ENCODE results near the gene SEPTIN12. TPM values are rescaled to one million over a fixed set of nuclear protein-coding genes. Genes with fewer than 3 reads are reported as not detected.

The SEPTIN12 gene
- total RNA-seq (2014; rRNA removed; shearing (Covaris generic); ENCODE audit: low replicate concordance), result 0.78 TPM in 1 of 2 replicates, not detected in the other

GRCh38 chr16:4787627-4788482, at the start of gene SEPTIN12:
Gene SEPTIN12 (minus strand): TSS chr16:4788345. CDS start chr16:4787645, 700 bp downstream.
- DNase-seq (ENCODE audit: low read depth), result no peak
- in situ Hi-C loops (cut with HindIII; ENCODE audit: low pct_unique_long_range_greater_than_20kb, low sequenced_read_pairs), result no loop called here

- DNase-seq (ENCODE audit: low read depth), result no peak
- in situ Hi-C loops (cut with HindIII; ENCODE audit: low pct_unique_long_range_greater_than_20kb, low sequenced_read_pairs), result no loop called here
These were observed 48.6 kb upstream of the SEPTIN12 start for GRCh38 chr16:4836727-4837126.

- in situ Hi-C loops (cut with HindIII; ENCODE audit: low pct_unique_long_range_greater_than_20kb, low sequenced_read_pairs), result no loop called here
- no peak for DNase-seq (ENCODE audit: low read depth)
These were observed 45.4 kb upstream of the SEPTIN12 start for GRCh38 chr16:4833584-4833983.

GRCh38 chr16:4832698-4833343, 44.7 kb upstream of the SEPTIN12 start:
- DNase-seq (ENCODE audit: low read depth), result no peak
- in situ Hi-C loops (cut with HindIII; ENCODE audit: low pct_unique_long_range_greater_than_20kb, low sequenced_read_pairs), result no loop called here

- in situ Hi-C loops (cut with HindIII; ENCODE audit: low pct_unique_long_range_greater_than_20kb, low sequenced_read_pairs), result no loop called here
- no peak for DNase-seq (ENCODE audit: low read depth)
These were observed 43.5 kb upstream of the SEPTIN12 start for GRCh38 chr16:4831616-4832015.

- in situ Hi-C loops (cut with HindIII; ENCODE audit: low pct_unique_long_range_greater_than_20kb, low sequenced_read_pairs), result no loop called here
- no peak for DNase-seq (ENCODE audit: low read depth)
These were observed 42.3 kb upstream of the SEPTIN12 start for GRCh38 chr16:4830408-4830807.

GRCh38 chr16:4828567-4829321, 40.6 kb upstream of the SEPTIN12 start:
- no peak for DNase-seq (ENCODE audit: low read depth)
- in situ Hi-C loops (cut with HindIII; ENCODE audit: low pct_unique_long_range_greater_than_20kb, low sequenced_read_pairs), result no loop called here

GRCh38 chr16:4826980-4827379, 38.8 kb upstream of the SEPTIN12 start:
- in situ Hi-C loops (cut with HindIII; ENCODE audit: low pct_unique_long_range_greater_than_20kb, low sequenced_read_pairs), result no loop called here
- no peak for DNase-seq (ENCODE audit: low read depth)

- in situ Hi-C loops (cut with HindIII; ENCODE audit: low pct_unique_long_range_greater_than_20kb, low sequenced_read_pairs), result no loop called here
- DNase-seq (ENCODE audit: low read depth), result no peak
These were observed 38.4 kb upstream of the SEPTIN12 start for GRCh38 chr16:4826526-4826925.

GRCh38 chr16:4825196-4825595, 37.1 kb upstream of the SEPTIN12 start:
- no peak for DNase-seq (ENCODE audit: low read depth)
- in situ Hi-C loops (cut with HindIII; ENCODE audit: low pct_unique_long_range_greater_than_20kb, low sequenced_read_pairs), result no loop called here

- in situ Hi-C loops (cut with HindIII; ENCODE audit: low pct_unique_long_range_greater_than_20kb, low sequenced_read_pairs), result no loop called here
- no peak for DNase-seq (ENCODE audit: low read depth)
These were observed 32.5 kb upstream of the SEPTIN12 start for GRCh38 chr16:4820652-4821051.

- in situ Hi-C loops (cut with HindIII; ENCODE audit: low pct_unique_long_range_greater_than_20kb, low sequenced_read_pairs), result no loop called here
These were observed 26.5 kb upstream of the SEPTIN12 start for GRCh38 chr16:4814542-4815173.

GRCh38 chr16:4814046-4814445, 25.9 kb upstream of the SEPTIN12 start:
- no peak for DNase-seq (ENCODE audit: low read depth)
- in situ Hi-C loops (cut with HindIII; ENCODE audit: low pct_unique_long_range_greater_than_20kb, low sequenced_read_pairs), result no loop called here

More at GRCh38 chr16:4814542-4815173, 26.5 kb upstream of the SEPTIN12 start:
- no peak for DNase-seq (ENCODE audit: low read depth)

- in situ Hi-C loops (cut with HindIII; ENCODE audit: low pct_unique_long_range_greater_than_20kb, low sequenced_read_pairs), result no loop called here
These were observed 25.3 kb upstream of the SEPTIN12 start for GRCh38 chr16:4813251-4814003.

GRCh38 chr16:4811773-4812172, 23.6 kb upstream of the SEPTIN12 start:
- DNase-seq (ENCODE audit: low read depth), result no peak
- in situ Hi-C loops (cut with HindIII; ENCODE audit: low pct_unique_long_range_greater_than_20kb, low sequenced_read_pairs), result no loop called here

More at GRCh38 chr16:4813251-4814003, 25.3 kb upstream of the SEPTIN12 start:
- no peak for DNase-seq (ENCODE audit: low read depth)

- in situ Hi-C loops (cut with HindIII; ENCODE audit: low pct_unique_long_range_greater_than_20kb, low sequenced_read_pairs), result no loop called here
These were observed 23.1 kb upstream of the SEPTIN12 start for GRCh38 chr16:4811242-4811641.

GRCh38 chr16:4806280-4806679, 18.1 kb upstream of the SEPTIN12 start:
- in situ Hi-C loops (cut with HindIII; ENCODE audit: low pct_unique_long_range_greater_than_20kb, low sequenced_read_pairs), result no loop called here
- DNase-seq (ENCODE audit: low read depth), result no peak

More at GRCh38 chr16:4811242-4811641, 23.1 kb upstream of the SEPTIN12 start:
- DNase-seq (ENCODE audit: low read depth), result no peak

- DNase-seq (ENCODE audit: low read depth), result no peak
- in situ Hi-C loops (cut with HindIII; ENCODE audit: low pct_unique_long_range_greater_than_20kb, low sequenced_read_pairs), result no loop called here
These were observed 17.1 kb upstream of the SEPTIN12 start for GRCh38 chr16:4805231-4805630.

All from Caki2 (cell line).